Bronchial epithelial cell (primary cell): ENCODE data around the gene ZNF644. TPM values are rescaled to one million over a fixed set of nuclear protein-coding genes. Genes with fewer than 3 reads are reported as not detected.

Experiments
- DNase-seq: peaks from one replicate; pipeline ENCODE4 v3.0.0-alpha.2; 2010; ENCODE audit warnings: low read depth
- FAIRE-seq: peaks from 2 replicates; lab custom pipeline; 2011; peaks lifted over from hg19 to GRCh38; lab: Jason Lieb, UNC
- H3K27me3 ChIP-seq: 2 replicates; pipeline ENCODE4 v1.5.1; 2011; ENCODE audit warnings: low read length; ENCODE audit not compliant: control insufficient read depth, insufficient read depth
- H3K36me3 ChIP-seq: 2 replicates; pipeline ENCODE4 v1.5.1; 2011; ENCODE audit warnings: low read length; ENCODE audit not compliant: control insufficient read depth, insufficient read depth
- H3K4me3 ChIP-seq: 2 replicates; pipeline ENCODE4 v1.5.1; 2011; ENCODE audit warnings: mild to moderate bottlenecking, low read depth, low read length, control low read depth
- total RNA-seq: library from RNA; depleted of rRNA; stranded (reverse); fragments of >200 nt; gene quantifications from 2 replicates; pipeline ENCODE4 v1.2.1, GENCODE V29; 2014
- TF ChIP-seq, protein P1 (sequence below): IDR thresholded peaks from 2 replicates; pipeline ENCODE4 v1.5.1; 2011; ENCODE audit warnings: mild to moderate bottlenecking, moderate library complexity, low read length, control low read depth, inconsistent platforms; ENCODE audit not compliant: insufficient read depth, severe bottlenecking

The ZNF644 gene
- total RNA-seq, 1 donor from 2014 or later: 54.5 TPM

DNA sequence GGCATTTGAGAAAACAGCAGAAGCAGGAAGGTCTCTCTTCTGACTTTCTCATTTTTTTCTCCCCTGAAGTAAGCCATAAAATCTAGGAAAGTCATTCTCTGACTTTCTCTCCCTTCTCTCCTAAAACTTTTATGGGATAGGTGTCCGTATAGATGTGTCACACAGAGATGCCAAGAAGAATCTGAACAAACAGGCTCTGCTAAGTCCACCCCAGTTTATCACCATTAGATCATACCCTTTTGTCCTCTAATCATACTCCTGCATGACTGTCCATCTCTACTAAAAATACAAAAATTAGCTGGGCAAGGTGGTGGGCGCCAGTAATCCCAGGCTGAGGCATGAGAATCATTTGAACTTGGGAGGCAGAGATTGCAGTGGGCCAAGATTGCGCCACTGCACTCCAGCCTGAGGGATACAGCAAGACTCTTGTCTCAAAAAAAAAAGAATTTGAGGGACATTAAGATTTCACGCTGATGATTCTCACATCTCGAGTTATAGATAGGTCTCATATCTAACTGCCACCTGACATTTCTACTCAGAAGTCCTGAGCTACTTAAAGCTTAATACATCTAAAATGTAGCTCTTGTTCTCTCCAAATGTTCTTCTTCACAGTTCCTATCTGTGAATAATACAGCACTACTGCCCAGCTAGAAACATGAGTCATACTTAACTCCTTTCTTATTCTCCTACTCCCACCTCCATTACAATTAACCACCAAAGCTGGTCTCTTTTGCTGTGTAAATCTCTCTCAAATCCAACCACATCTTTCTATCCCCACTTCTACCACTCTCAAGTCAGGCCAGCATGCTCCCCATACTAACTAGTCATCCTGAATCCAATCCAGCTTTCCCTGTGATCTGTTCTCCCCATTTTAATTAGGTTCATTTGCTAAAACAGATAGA lies 47.7 kb downstream of the ZNF644 start:
- Histone ChIP-seq H3K27me3 (no peaks in the 10 kb centered on the region), H3K36me3 (no peaks in the 10 kb centered on the region), H3K4me3 (no peak overlapping the region)
- DNase-seq: peak; percentile 69
- no peak for FAIRE-seq
- TF ChIP-seq, protein P1, sequence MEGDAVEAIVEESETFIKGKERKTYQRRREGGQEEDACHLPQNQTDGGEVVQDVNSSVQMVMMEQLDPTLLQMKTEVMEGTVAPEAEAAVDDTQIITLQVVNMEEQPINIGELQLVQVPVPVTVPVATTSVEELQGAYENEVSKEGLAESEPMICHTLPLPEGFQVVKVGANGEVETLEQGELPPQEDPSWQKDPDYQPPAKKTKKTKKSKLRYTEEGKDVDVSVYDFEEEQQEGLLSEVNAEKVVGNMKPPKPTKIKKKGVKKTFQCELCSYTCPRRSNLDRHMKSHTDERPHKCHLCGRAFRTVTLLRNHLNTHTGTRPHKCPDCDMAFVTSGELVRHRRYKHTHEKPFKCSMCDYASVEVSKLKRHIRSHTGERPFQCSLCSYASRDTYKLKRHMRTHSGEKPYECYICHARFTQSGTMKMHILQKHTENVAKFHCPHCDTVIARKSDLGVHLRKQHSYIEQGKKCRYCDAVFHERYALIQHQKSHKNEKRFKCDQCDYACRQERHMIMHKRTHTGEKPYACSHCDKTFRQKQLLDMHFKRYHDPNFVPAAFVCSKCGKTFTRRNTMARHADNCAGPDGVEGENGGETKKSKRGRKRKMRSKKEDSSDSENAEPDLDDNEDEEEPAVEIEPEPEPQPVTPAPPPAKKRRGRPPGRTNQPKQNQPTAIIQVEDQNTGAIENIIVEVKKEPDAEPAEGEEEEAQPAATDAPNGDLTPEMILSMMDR: no peak

DNA sequence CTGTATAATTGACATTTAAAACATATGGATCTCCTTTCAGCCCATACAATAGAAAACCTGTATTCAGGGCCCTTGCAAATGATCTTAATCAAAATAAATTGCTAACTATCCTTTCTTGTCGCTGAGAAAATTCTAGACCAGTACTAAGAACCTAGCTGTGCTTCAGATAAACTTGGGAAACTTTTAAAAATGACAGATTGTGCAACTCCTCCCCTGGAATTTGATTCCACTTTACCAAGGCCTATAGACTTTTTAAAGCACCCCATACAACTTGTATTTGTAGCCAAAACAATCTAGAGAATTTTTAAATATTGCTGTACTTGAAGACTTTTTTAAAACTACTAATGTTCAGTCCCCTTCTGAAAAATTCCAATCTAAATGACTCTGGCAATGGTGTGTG lies 51.6 kb downstream of the ZNF644 start:
- DNase-seq: no peak
- FAIRE-seq: no peak

DNA sequence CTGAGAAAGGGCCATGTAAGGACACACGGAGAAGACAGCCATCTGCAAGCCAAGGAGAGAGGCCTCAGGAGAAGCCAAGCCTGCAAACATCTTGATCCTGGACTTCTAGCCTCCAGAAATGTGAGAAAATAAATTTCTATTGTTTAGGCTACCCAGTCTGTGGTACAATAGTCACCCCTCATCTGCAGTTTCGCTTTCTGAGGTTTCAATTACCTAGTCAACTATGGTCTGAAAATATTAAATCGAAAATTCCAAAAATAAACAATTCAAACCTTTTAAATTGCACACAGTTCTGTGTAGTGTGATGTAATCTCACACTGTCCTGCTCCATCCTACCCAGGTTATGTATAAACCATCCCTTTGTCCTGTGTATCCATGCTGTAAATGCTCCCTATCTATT lies 52.6 kb downstream of the ZNF644 start:
- TF ChIP-seq, protein P1: no peak

More for the DNA sequence above, 51.6 kb downstream of the ZNF644 start:
- Histone ChIP-seq H3K36me3 (no peaks in the 10 kb centered on the region), H3K4me3 (no peak overlapping the region), H3K27me3 (no peaks in the 10 kb centered on the region)
- TF ChIP-seq, protein P1: no peak

DNA sequence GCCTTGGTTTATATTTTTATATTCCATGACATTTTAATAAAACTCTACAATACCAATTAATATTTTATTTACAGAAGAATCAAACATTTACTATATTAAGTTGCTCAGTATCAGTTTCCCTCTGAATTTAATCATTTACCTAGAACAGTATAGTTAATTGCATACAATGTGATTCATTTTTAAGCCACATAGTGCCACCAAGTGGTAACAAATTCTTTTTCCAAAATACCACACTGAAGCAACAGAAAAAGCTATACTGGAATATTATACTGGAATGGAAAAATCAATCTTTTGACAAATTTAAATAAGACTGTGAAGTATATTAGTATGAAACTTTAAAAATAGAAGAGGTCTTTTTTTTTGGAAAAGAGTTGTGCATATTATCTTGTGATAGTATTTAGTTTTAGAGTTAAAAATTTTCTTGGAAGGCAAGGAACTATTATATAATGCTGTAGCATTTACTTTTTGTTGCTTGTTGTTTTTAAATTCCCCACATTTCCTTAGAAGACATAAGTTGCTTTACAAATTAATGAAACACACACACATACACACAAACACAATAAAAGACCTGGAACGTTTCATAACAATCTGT lies 57.3 kb downstream of the ZNF644 start:
- DNase-seq: peak; percentile 40
- no peaks in the 10 kb centered on the region for H3K27me3 ChIP-seq
- TF ChIP-seq, protein P1: no peak
- no peak for FAIRE-seq
- H3K4me3 ChIP-seq: no peak overlapping the region
- H3K36me3 ChIP-seq: no peaks in the 10 kb centered on the region

More for the DNA sequence above, 52.6 kb downstream of the ZNF644 start:
- no peak for DNase-seq
- no peak overlapping the region for H3K4me3 ChIP-seq
- H3K27me3 ChIP-seq: no peaks in the 10 kb centered on the region
- H3K36me3 ChIP-seq: no peaks in the 10 kb centered on the region
- FAIRE-seq: no peak

DNA sequence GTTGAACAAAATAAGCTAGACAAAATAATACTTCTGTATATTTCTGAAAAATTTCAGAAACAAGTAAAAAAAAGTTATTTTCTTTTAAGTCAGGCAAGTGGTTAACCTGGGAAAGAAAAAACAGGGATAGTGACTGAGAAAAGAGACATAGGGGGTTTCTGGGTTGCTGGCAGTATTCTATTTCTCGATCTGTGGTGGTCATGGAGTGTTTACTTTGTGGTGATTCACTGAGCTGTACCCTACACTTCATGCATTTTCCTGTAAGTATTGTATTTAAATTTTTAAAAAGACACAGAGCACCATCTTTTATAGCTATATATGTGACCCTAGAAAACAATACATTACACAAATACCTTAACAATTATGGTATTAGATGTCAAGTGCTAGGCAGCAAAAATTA lies 58.2 kb downstream of the ZNF644 start:
- DNase-seq (peak; percentile 29), FAIRE-seq (no peak)
- TF ChIP-seq, protein P1: no peak

More for the DNA sequence above, 58.2 kb downstream of the ZNF644 start:
- Histone ChIP-seq H3K27me3 (no peaks in the 10 kb centered on the region), H3K36me3 (no peaks in the 10 kb centered on the region), H3K4me3 (no peak overlapping the region)
